OCI-LY1 (cell line): ENCODE measurements around the gene TP53TG5.

Experiments
- H2AFZ ChIP-seq: fragments of 200-600 bp; sonication (generic), shearing (Covaris generic); 2 replicates; pipeline ENCODE4 v1.6.0; 2014; ENCODE audit warnings: antibody characterized with exemption, mild to moderate bottlenecking, low read length
- H3F3A ChIP-seq: fragments of 200-600 bp; sonication (generic), shearing (Covaris generic); 2 replicates; pipeline ENCODE4 v1.6.0; 2014; ENCODE audit warnings: mild to moderate bottlenecking, antibody characterized with exemption, low read length, moderate library complexity; ENCODE audit not compliant: insufficient read depth
- H3K27ac ChIP-seq: fragments of 200-600 bp; sonication (generic); 2 replicates; pipeline ENCODE4 v1.5.1; 2014; ENCODE audit warnings: low read length, mixed run types, mild to moderate bottlenecking, low read depth; ENCODE audit not compliant: poor library complexity, severe bottlenecking
- H3K27me3 ChIP-seq: fragments of 200-600 bp; sonication (generic); 2 replicates; pipeline ENCODE4 v1.6.0; 2014; ENCODE audit warnings: antibody characterized with exemption, mild to moderate bottlenecking, low read length, moderate library complexity; ENCODE audit not compliant: insufficient read depth
- H3K36me3 ChIP-seq: fragments of 200-600 bp; sonication (generic); 2 replicates; pipeline ENCODE4 v1.6.1; 2014; ENCODE audit warnings: mild to moderate bottlenecking, antibody characterized with exemption, low read length, moderate library complexity, mixed read lengths; ENCODE audit not compliant: insufficient read depth
- H3K4me1 ChIP-seq: fragments of 200-600 bp; sonication (generic); 2 replicates; pipeline ENCODE4 v1.5.1; 2014; ENCODE audit warnings: mild to moderate bottlenecking, low read length, moderate library complexity; ENCODE audit not compliant: insufficient read depth, severe bottlenecking
- H3K4me2 ChIP-seq: fragments of 200-600 bp; sonication (generic), shearing (Covaris generic); 2 replicates; pipeline ENCODE4 v1.6.1; 2014; ENCODE audit warnings: low read length
- H3K4me3 ChIP-seq: fragments of 200-600 bp; sonication (generic); 2 replicates; pipeline ENCODE4 v1.5.1; 2014; ENCODE audit warnings: low read length, low read depth, mild to moderate bottlenecking, mixed read lengths; ENCODE audit not compliant: poor library complexity, severe bottlenecking
- H3K79me2 ChIP-seq: fragments of 200-600 bp; shearing (Covaris generic); 2 replicates; pipeline ENCODE4 v1.6.1; 2016; ENCODE audit warnings: mixed run types, low read length, mixed read lengths; ENCODE audit not compliant: insufficient read depth
- H3K9ac ChIP-seq: fragments of 200-600 bp; sonication (generic), shearing (Covaris generic); 2 replicates; pipeline ENCODE4 v1.6.1; 2014; ENCODE audit warnings: mild to moderate bottlenecking, low read length, mixed read lengths
- H3K9me2 ChIP-seq: fragments of 200-600 bp; sonication (generic), shearing (Covaris generic); 2 replicates; pipeline ENCODE4 v1.6.1; 2014; ENCODE audit warnings: low read depth, mild to moderate bottlenecking, low read length, mixed read lengths
- H3K9me3 ChIP-seq: fragments of 200-600 bp; shearing (Covaris generic); 2 replicates; pipeline ENCODE4 v1.6.1; 2014; ENCODE audit warnings: low read length, mixed read lengths
- H4K20me1 ChIP-seq: fragments of 200-600 bp; sonication (generic), shearing (Covaris generic); 2 replicates; pipeline ENCODE4 v1.6.0; 2016; ENCODE audit warnings: mild to moderate bottlenecking, low read length; ENCODE audit not compliant: insufficient read depth
- CTCF ChIP-seq: fragments of 200-600 bp; sonication (generic), shearing (Covaris generic); IDR thresholded peaks from 2 replicates; pipeline ENCODE4 v1.5.1; 2017; ENCODE audit warnings: mild to moderate bottlenecking, antibody characterized with exemption, low read length, moderate library complexity, mixed read lengths
- EZH2 ChIP-seq: fragments of 200-600 bp; sonication (generic), shearing (Covaris generic); IDR thresholded peaks from 2 replicates; pipeline ENCODE4 v1.8.0; 2017; ENCODE audit warnings: borderline replicate concordance, mixed run types, mild to moderate bottlenecking, antibody characterized with exemption, low read length, moderate library complexity, mixed read lengths

TP53TG5 gene

DNA sequence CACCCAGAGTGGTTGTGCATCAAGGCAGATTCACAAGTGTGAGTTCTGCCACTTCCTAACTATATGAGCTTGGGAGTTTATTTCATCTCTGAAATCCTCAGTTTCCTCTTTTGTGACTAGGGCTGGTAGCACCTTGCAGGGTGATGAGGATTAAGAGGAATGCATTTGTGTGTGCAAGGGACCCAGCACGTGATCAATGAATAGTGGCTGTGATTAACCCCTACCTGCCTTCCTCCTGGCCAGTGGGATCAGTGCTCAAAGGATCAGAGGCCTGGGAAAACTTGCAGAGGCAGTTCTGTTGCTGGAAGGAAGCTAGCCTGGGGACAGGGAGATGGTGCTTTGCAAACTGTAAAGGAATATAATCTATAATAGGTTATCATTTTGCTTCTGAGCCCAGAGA, 37.2 kb downstream of the TP53TG5 start:
- Histone ChIP-seq H3K9ac (no peak overlapping the region), H3K9me2 (no peaks in the 10 kb centered on the region), H4K20me1 (no peaks in the 10 kb centered on the region), H3K9me3 (no peaks in the 10 kb centered on the region), H3F3A (no peaks in the 10 kb centered on the region), H3K27me3 (peaks cover 21% of the 10 kb centered on the region), H3K27ac (no peak overlapping the region), H3K4me1 (no peaks in the 10 kb centered on the region), H3K4me2 (no peak overlapping the region), H3K79me2 (no peaks in the 10 kb centered on the region), H3K4me3 (no peak overlapping the region), H2AFZ (no peak overlapping the region), H3K36me3 (no peaks in the 10 kb centered on the region)
- TF ChIP-seq CTCF (no peak), EZH2 (no peak)

GRCh38 chr20:45340236-45340847, 37.8 kb downstream of the TP53TG5 start:
- no peak for TF ChIP-seq EZH2
- TF ChIP-seq CTCF, result no peak
- no peaks in the 10 kb centered on the region for H3K36me3 ChIP-seq
- H3K4me2 ChIP-seq, result no peak overlapping the region
- H3K27me3 ChIP-seq, result peaks cover 21% of the 10 kb centered on the region
- no peaks in the 10 kb centered on the region for H3K79me2 ChIP-seq
- no peak overlapping the region for H3K27ac ChIP-seq
- H3K9me3 ChIP-seq, result no peaks in the 10 kb centered on the region
- H3F3A ChIP-seq, result no peaks in the 10 kb centered on the region
- H3K9me2 ChIP-seq, result no peaks in the 10 kb centered on the region
- H3K9ac ChIP-seq, result no peak overlapping the region
- no peak overlapping the region for H3K4me3 ChIP-seq
- H4K20me1 ChIP-seq, result no peaks in the 10 kb centered on the region
- H3K4me1 ChIP-seq, result no peaks in the 10 kb centered on the region
- H2AFZ ChIP-seq, result no peak overlapping the region

GRCh38 chr20:45339799-45340198, 38.3 kb downstream of the TP53TG5 start:
- Histone ChIP-seq H3K9ac (no peak overlapping the region), H3K79me2 (no peaks in the 10 kb centered on the region), H3F3A (no peaks in the 10 kb centered on the region), H4K20me1 (no peaks in the 10 kb centered on the region), H3K36me3 (no peaks in the 10 kb centered on the region), H2AFZ (no peak overlapping the region), H3K27me3 (peaks cover 20% of the 10 kb centered on the region), H3K4me3 (no peak overlapping the region), H3K9me3 (no peaks in the 10 kb centered on the region), H3K4me1 (no peaks in the 10 kb centered on the region), H3K27ac (no peak overlapping the region), H3K4me2 (no peak overlapping the region), H3K9me2 (no peaks in the 10 kb centered on the region)
- no peak for TF ChIP-seq EZH2
- TF ChIP-seq CTCF, result no peak
